ENCODE measurements around the gene KCNH1. TPM values are rescaled to one million over a fixed set of nuclear protein-coding genes. Genes with fewer than 3 reads are reported as not detected.

KCNH1 gene
- total RNA-seq, 1 donor from 2014 or later: 6.3 TPM

- no peaks in the 10 kb centered on the region for H3K27me3 Mint-ChIP-seq (ENCODE audit: low read depth)
- TF ChIP-seq CTCF (IDR thresholded peaks at IDR 0.05): no peak
- H3K27ac Mint-ChIP-seq (ENCODE audit: unreplicated experiment): no peak overlapping the region
- no peak for DNase-seq (ENCODE audit: low spot score)
- H3K9me3 Mint-ChIP-seq (ENCODE audit: low read depth): no peaks in the 10 kb centered on the region
- H3K36me3 Mint-ChIP-seq (ENCODE audit: low read depth): no peaks in the 10 kb centered on the region
- H3K4me1 Mint-ChIP-seq (ENCODE audit: low read depth): no peaks in the 10 kb centered on the region
- no peak overlapping the region for H3K4me3 Mint-ChIP-seq (ENCODE audit: unreplicated experiment)
Measured at GRCh38 chr1:210827481-210827880, 306.5 kb downstream of the KCNH1 start.

- no peak for TF ChIP-seq CTCF (IDR thresholded peaks at IDR 0.05)
- H3K27ac Mint-ChIP-seq (ENCODE audit: unreplicated experiment): no peak overlapping the region
Measured at GRCh38 chr1:210826686-210827085, 307.3 kb downstream of the KCNH1 start.

GRCh38 chr1:210822932-210823331 is 311.0 kb downstream of the KCNH1 start:
- DNase-seq (ENCODE audit: low spot score): no peak
- TF ChIP-seq CTCF (IDR thresholded peaks at IDR 0.05): no peak
- Mint-ChIP-seq H3K27ac (ENCODE audit: unreplicated experiment) (no peak overlapping the region), H3K36me3 (ENCODE audit: low read depth) (no peaks in the 10 kb centered on the region), H3K4me1 (ENCODE audit: low read depth) (no peaks in the 10 kb centered on the region), H3K9me3 (ENCODE audit: low read depth) (no peaks in the 10 kb centered on the region), H3K4me3 (ENCODE audit: unreplicated experiment) (no peak overlapping the region), H3K27me3 (ENCODE audit: low read depth) (no peaks in the 10 kb centered on the region)

More at GRCh38 chr1:210826686-210827085, 307.3 kb downstream of the KCNH1 start:
- Mint-ChIP-seq H3K9me3 (ENCODE audit: low read depth) (no peaks in the 10 kb centered on the region), H3K4me1 (ENCODE audit: low read depth) (no peaks in the 10 kb centered on the region), H3K36me3 (ENCODE audit: low read depth) (no peaks in the 10 kb centered on the region), H3K27me3 (ENCODE audit: low read depth) (no peaks in the 10 kb centered on the region), H3K4me3 (ENCODE audit: unreplicated experiment) (no peak overlapping the region)
- no peak for DNase-seq (ENCODE audit: low spot score)

GRCh38 chr1:210822241-210822640 is 311.7 kb downstream of the KCNH1 start:
- Mint-ChIP-seq H3K4me3 (ENCODE audit: unreplicated experiment) (no peak overlapping the region), H3K9me3 (ENCODE audit: low read depth) (no peaks in the 10 kb centered on the region), H3K27ac (ENCODE audit: unreplicated experiment) (no peak overlapping the region), H3K36me3 (ENCODE audit: low read depth) (no peaks in the 10 kb centered on the region), H3K4me1 (ENCODE audit: low read depth) (no peaks in the 10 kb centered on the region), H3K27me3 (ENCODE audit: low read depth) (no peaks in the 10 kb centered on the region)
- no peak for TF ChIP-seq CTCF (IDR thresholded peaks at IDR 0.05)
- DNase-seq (ENCODE audit: low spot score): no peak

GRCh38 chr1:210821615-210822014 is 312.3 kb downstream of the KCNH1 start:
- Mint-ChIP-seq H3K36me3 (ENCODE audit: low read depth) (no peaks in the 10 kb centered on the region), H3K27ac (ENCODE audit: unreplicated experiment) (no peak overlapping the region), H3K9me3 (ENCODE audit: low read depth) (no peaks in the 10 kb centered on the region), H3K4me3 (ENCODE audit: unreplicated experiment) (no peak overlapping the region), H3K27me3 (ENCODE audit: low read depth) (no peaks in the 10 kb centered on the region), H3K4me1 (ENCODE audit: low read depth) (no peaks in the 10 kb centered on the region)
- no peak for DNase-seq (ENCODE audit: low spot score)
- no peak for TF ChIP-seq CTCF (IDR thresholded peaks at IDR 0.05)
